Measurements from ENCODE around the gene TRAP1.
A peak's percentile ranks its signal among the peaks of the same experiment; 100 is the strongest.
"Not testable (repeated sequence)": the region's sequence is repeated elsewhere in the genome, so short reads cannot be mapped to it uniquely, and the experiment has no call there.

TRAP1 gene

GRCh38 chr16:3610698-3611145 lies 106.6 kb downstream of the TRAP1 start:
- Histone ChIP-seq H4K20me1 (ENCODE audit: low read depth, low read length) (no peaks in the 10 kb centered on the region), H3K4me2 (ENCODE audit: low read depth, low read length, poor library complexity, severe bottlenecking) (peak overlapping the region; percentile 91), H2AFZ (ENCODE audit: low read depth, low read length, severe bottlenecking) (no peak overlapping the region), H3K4me3 (ENCODE audit: insufficient read depth, low read length, poor library complexity, severe bottlenecking) (peak overlapping the region; percentile 94), H3K79me2 (ENCODE audit: insufficient read depth, low read length) (peaks cover 74% of the 10 kb centered on the region), H3K27me3 (ENCODE audit: low read length) (no peaks in the 10 kb centered on the region), H3K36me3 (ENCODE audit: low read length) (peaks cover 6% of the 10 kb centered on the region; the same call in 1 of the 2 replicates), H3K9me3 (ENCODE audit: insufficient read depth, low read length) (no peaks in the 10 kb centered on the region), H3K9ac (ENCODE audit: low read length) (peak overlapping the region; percentile 100), H3F3A (ENCODE audit: insufficient read depth) (peaks cover 56% of the 10 kb centered on the region), H3K27ac (ENCODE audit: low read depth, low read length) (peak overlapping the region; percentile 99), H3K9me2 (replicated peaks; ENCODE audit: insufficient read depth, low read length) (no peaks in the 10 kb centered on the region)
- no peak for TF ChIP-seq EZH2phosphoT487 (conservative IDR thresholded peaks at IDR 0.05; ENCODE audit: low read length)
- TF ChIP-seq CTCF (IDR thresholded peaks at IDR 0.05; ENCODE audit: insufficient read depth, low read length, poor library complexity, severe bottlenecking) = no peak

- Histone ChIP-seq H3K9me2 (replicated peaks; ENCODE audit: insufficient read depth, low read length) (no peaks in the 10 kb centered on the region), H3K36me3 (ENCODE audit: low read length) (peaks cover 5% of the 10 kb centered on the region; the same call in 1 of the 2 replicates), H3K27me3 (ENCODE audit: low read length) (no peaks in the 10 kb centered on the region), H3K79me2 (ENCODE audit: insufficient read depth, low read length) (peaks cover 68% of the 10 kb centered on the region), H3K4me2 (ENCODE audit: low read depth, low read length, poor library complexity, severe bottlenecking) (peak overlapping the region; percentile 91), H3K9ac (ENCODE audit: low read length) (peak overlapping the region; percentile 100), H2AFZ (ENCODE audit: low read depth, low read length, severe bottlenecking) (no peak overlapping the region), H3K27ac (ENCODE audit: low read depth, low read length) (peak overlapping the region; percentile 99), H3K4me3 (ENCODE audit: insufficient read depth, low read length, poor library complexity, severe bottlenecking) (peak overlapping the region; percentile 94), H4K20me1 (ENCODE audit: low read depth, low read length) (no peaks in the 10 kb centered on the region), H3K9me3 (ENCODE audit: insufficient read depth, low read length) (no peaks in the 10 kb centered on the region), H3F3A (ENCODE audit: insufficient read depth) (peaks cover 50% of the 10 kb centered on the region)
- TF ChIP-seq EZH2phosphoT487 (conservative IDR thresholded peaks at IDR 0.05; ENCODE audit: low read length) = no peak
Observed at GRCh38 chr16:3609895-3610697, 107.2 kb downstream of the TRAP1 start.

- not testable (repeated sequence) for H2AFZ ChIP-seq (ENCODE audit: low read depth, low read length, severe bottlenecking); H3K9me3 ChIP-seq (ENCODE audit: insufficient read depth, low read length); H3K36me3 ChIP-seq (ENCODE audit: low read length); H3K9me2 ChIP-seq (replicated peaks; ENCODE audit: insufficient read depth, low read length); H4K20me1 ChIP-seq (ENCODE audit: low read depth, low read length); H3K27me3 ChIP-seq (ENCODE audit: low read length)
- peaks cover 57% of the 10 kb centered on the region for H3K79me2 ChIP-seq (ENCODE audit: insufficient read depth, low read length)
- peaks cover 40% of the 10 kb centered on the region for H3F3A ChIP-seq (ENCODE audit: insufficient read depth)
- peak overlapping the region; percentile 82 for H3K4me2 ChIP-seq (ENCODE audit: low read depth, low read length, poor library complexity, severe bottlenecking)
- peak overlapping the region; percentile 48; the same call in 1 of the 2 replicates for H3K9ac ChIP-seq (ENCODE audit: low read length)
- H3K27ac ChIP-seq (ENCODE audit: low read depth, low read length) = peak overlapping the region; percentile 85
- H3K4me3 ChIP-seq (ENCODE audit: insufficient read depth, low read length, poor library complexity, severe bottlenecking) = peak overlapping the region; percentile 41
Observed at GRCh38 chr16:3608976-3609375, 108.3 kb downstream of the TRAP1 start.

GRCh38 chr16:3608069-3608468 lies 109.3 kb downstream of the TRAP1 start:
- Histone ChIP-seq H3K4me2 (ENCODE audit: low read depth, low read length, poor library complexity, severe bottlenecking) (peak overlapping the region; percentile 82), H3K9me3 (ENCODE audit: insufficient read depth, low read length) (no peaks in the 10 kb centered on the region), H3K9me2 (replicated peaks; ENCODE audit: insufficient read depth, low read length) (no peaks in the 10 kb centered on the region), H3K27ac (ENCODE audit: low read depth, low read length) (peak overlapping the region; percentile 85), H2AFZ (ENCODE audit: low read depth, low read length, severe bottlenecking) (no peak overlapping the region), H4K20me1 (ENCODE audit: low read depth, low read length) (no peaks in the 10 kb centered on the region), H3F3A (ENCODE audit: insufficient read depth) (peaks cover 40% of the 10 kb centered on the region), H3K9ac (ENCODE audit: low read length) (peak overlapping the region; percentile 48), H3K27me3 (ENCODE audit: low read length) (no peaks in the 10 kb centered on the region), H3K36me3 (ENCODE audit: low read length) (peaks cover 5% of the 10 kb centered on the region; the same call in 1 of the 2 replicates), H3K4me3 (ENCODE audit: insufficient read depth, low read length, poor library complexity, severe bottlenecking) (peak overlapping the region; percentile 41), H3K79me2 (ENCODE audit: insufficient read depth, low read length) (peaks cover 48% of the 10 kb centered on the region)
- no peak for TF ChIP-seq CTCF (IDR thresholded peaks at IDR 0.05; ENCODE audit: insufficient read depth, low read length, poor library complexity, severe bottlenecking)
